ENCODE results near the gene LCE1B.

Gene LCE1B, protein sequence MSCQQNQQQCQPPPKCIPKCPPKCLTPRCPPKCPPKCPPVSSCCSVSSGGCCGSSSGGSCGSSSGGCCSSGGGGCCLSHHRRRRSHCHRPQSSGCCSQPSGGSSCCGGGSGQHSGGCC

GRCh38 chr1:152811671-152812070 lies at the start of gene LCE1B:
TSS of gene LCE1B (plus strand) at chr1:152811971. CDS start at chr1:152812447, 476 bp downstream.
- ATAC-seq (no peak), DNase-seq (no peak)

DNA sequence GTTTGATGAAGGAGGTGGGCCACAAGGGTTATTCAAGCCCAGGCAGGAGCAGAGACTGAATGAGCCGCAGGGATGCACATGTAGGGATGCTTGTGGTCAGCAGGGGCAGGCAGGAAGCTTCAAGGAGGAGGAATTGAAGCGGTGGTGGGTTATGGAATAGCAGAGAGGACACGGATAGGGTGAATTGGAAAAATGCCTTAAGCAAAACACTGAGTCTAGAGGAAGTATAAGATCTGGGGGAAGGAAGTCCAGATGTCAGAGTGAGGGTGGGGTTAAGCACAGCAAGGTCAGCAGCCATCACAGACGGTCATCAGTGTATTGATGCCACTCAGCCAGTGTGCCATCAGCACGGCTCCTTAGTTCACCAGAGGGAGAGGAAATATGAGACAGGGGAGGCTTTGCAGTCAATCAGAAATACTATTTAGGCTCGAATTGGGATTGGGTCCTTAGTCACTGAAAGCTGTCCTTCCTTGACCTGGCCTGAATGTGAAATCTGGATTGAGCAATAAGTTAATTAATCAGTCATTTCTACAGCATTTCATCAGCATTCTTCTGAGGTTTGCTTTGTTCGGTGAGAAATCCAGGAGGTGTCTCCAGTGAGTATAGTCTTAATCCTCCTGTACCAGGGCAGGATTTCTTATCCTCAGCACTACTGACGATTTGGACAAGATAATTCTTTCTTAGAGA lies 42.8 kb upstream of the LCE1B start:
- no peak for ATAC-seq
- no peak for DNase-seq

DNA sequence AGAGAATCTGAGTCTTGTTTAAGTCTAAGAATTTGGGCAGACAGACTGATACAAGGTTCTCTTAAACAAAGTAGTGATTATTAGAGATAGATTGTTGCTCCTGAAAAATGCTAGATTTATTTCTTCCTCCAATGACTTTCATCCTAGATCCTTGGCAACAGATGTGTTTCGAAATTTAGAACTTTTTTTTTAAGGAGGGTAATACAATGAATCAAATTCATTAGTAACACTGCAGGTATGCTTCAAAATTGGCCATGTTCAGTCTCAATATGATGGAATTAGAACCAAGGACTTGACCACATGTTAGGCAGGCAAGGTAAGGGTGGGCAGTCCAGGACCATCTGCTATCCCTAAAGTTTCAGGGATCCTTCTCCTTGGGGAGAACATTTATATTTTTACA lies 41.4 kb upstream of the LCE1B start:
- ATAC-seq (no peak), DNase-seq (no peak)

- DNase-seq (no peak), ATAC-seq (no peak)
Observed at GRCh38 chr1:152774875-152775274, 36.9 kb upstream of the LCE1B start, which contains the start of gene LCE1F. TSS of gene LCE1F (plus strand) at chr1:152775140. CDS start at chr1:152776372, 1,232 bp downstream.

GRCh38 chr1:152776361-152776760 lies 35.4 kb upstream of the LCE1B start:
- ATAC-seq: no peak
- DNase-seq: no peak

DNA sequence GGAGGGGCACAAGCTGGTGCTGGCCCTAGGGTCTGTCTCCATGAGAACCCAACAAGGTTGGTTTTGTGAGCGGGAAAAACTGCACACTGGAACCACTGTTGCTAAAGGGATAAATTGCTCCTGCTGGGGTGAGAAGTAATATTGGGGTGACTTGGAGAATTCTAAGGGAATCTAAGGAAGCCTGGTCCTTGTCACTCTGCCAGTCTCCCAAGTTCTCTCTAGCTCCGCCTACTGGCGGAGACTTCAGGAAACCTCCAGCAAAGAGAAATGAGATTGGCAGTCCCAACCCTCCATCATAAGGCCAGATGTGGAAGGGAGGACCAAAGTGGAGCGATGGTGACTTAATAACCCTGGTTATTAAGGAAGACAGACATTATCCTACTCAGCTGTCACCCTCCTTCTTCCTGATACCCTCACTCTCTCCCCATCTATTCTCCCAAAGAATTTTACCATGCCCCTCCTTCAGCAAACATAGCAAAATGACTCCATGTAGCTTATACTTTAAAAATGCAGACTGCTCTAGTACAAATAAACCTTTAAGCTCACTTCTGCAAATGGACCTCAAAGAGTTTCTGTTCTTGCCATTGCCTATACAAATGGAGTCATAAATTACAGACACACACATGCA lies 34.1 kb upstream of the LCE1B start:
- no peak for DNase-seq

DNA sequence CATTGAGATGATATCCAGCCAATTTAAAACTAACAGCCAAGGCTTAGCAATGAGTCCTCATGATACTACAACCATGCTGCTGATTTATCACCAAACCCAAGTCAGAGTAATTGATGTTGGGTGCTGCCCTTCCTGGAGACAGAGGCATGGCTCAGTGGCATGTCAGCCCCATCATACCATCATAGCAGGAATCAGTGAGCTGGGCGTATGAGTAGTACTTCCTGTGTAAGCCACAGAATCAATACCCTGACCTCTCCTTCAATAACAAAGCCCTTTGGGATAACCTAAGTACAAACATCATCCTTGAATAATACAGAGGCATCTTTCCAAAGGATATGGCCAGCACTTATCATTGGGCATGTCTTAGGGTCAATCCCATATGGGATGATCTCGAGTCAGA lies 28.7 kb upstream of the LCE1B start:
- no peak for DNase-seq
- no peak for ATAC-seq

More for the DNA sequence above, 34.1 kb upstream of the LCE1B start:
- ATAC-seq: no peak

DNA sequence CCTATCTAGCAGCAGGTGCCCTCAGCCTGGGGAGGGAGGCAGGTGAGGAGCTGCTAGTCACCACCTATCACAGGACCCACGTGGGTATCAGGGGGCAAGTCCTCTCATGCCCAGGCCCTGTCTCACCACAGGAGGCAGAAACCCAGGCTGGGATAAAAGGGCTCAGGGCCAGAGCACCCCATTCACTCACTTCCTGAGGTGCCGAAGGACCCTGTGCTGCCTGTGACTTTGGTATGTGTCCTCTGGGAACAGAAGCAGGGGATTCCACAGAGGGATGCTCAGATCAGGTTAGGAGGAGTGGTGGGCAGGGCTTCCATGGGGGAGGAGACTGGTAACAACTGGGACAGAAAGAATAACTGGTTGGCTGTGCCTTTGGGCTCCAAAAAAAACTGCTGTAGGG lies 25.7 kb upstream of the LCE1B start, which contains the start of gene LCE1E:
Gene LCE1E (plus strand): TSS at position 181 of the 400 bp plus-strand sequence. CDS start 1,043 bp downstream, outside the sequence.
- ATAC-seq (no peak), DNase-seq (no peak)

- no peak for DNase-seq
- ATAC-seq: no peak
Observed at GRCh38 chr1:152795686-152796085, 16.1 kb upstream of the LCE1B start.

GRCh38 chr1:152796421-152796820 lies 15.3 kb upstream of the LCE1B start, which contains the start of gene LCE1D:
TSS of gene LCE1D (plus strand) at chr1:152796721. CDS start at chr1:152797795, 1,074 bp downstream.
- DNase-seq (no peak), ATAC-seq (no peak)

- no peak for ATAC-seq
Observed at GRCh38 chr1:152801333-152801732, 10.4 kb upstream of the LCE1B start.

DNA sequence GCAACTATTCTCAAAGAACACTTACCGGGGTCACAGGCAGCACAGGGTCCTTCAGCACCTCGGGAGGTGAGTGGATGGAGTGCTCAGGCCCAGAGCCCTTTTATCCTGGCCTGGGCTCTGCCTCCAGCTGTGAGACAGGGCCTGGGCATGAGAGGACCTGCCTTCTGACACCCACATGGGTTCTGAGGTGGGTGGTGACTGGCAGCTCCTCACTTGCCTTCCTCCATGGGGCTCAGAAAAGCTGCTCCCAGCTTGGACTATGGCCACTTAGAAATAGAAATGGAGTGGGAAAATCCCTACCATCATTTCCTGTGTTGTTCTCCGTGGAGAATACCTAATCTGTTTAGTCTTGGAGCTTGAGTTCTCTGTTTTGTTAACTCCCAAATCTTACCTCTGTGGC lies 5.2 kb upstream of the LCE1B start, which contains the start of gene LCE1C:
Gene LCE1C (minus strand): TSS at position 76 of the 400 bp plus-strand sequence. CDS start 1,173 bp downstream, outside the sequence.
- ATAC-seq (no peak), DNase-seq (no peak)

More at GRCh38 chr1:152801333-152801732, 10.4 kb upstream of the LCE1B start:
- DNase-seq: no peak

DNA sequence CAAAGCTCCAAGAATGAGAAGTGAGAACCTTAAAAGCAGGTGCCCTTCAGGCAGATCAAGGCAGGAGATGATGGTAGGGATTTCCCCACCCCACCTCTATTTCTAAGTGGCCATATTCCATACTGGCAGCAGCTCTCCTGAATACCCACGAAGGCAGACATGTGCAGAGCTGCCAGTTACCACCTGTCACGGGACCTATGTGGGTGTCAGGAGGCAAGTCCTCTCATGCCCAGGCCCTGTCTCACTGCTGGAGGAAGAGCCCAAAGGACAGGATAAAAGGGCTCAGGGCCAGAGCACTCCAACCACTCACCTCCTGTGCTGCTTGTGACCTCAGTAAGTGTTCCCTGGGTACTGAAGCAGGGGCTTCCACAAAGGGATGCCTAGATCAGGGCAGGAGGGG lies 721 bp upstream of the LCE1B start:
- ATAC-seq (no peak), DNase-seq (no peak)

DNA sequence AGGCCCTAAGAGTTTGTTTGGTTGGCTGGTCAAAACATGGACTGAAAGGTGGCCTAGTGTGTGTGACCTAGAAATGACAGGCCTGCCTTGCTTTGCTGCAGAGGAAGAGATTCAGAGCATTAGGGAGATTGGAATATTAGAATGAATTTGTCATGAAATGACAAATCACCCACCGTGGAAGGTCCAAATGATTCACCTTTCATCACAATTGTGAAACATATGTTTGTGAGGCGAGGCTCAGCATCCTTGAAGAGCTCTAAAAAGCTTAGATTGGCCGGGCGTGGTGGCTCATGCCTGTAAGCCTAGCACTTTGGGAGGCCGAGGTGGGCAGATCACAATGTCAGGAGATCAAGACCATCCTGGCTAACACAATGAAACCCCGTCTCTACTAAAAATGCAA lies 5.5 kb downstream of the LCE1B start:
- DNase-seq (no peak), ATAC-seq (no peak)

DNA sequence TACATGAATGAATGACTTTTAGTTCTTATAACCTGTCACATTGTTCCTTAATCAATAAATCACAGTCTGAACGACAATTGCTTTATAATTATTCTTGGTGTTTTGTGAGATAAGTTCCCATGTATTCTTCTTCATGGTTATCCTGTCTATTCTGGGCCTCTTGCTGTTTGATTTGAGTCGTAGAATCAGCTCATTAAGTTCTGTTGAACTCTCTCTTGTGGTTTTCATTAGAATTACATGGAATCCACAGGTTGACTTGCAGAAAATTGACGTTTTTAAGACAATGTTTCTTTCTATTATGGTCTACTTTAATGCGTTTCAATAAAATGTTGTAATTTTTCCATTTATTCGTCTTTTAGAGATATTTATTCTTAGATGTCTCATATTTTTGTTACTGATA lies 11.5 kb downstream of the LCE1B start:
- DNase-seq: no peak
- no peak for ATAC-seq

GRCh38 chr1:152824964-152825363 lies 13.2 kb downstream of the LCE1B start:
- no peak for DNase-seq
- no peak for ATAC-seq

GRCh38 chr1:152827173-152827572 lies 15.4 kb downstream of the LCE1B start, which contains the start of gene LCE1A:
TSS of gene LCE1A (plus strand) at chr1:152827473. CDS start at chr1:152827473, 0 bp downstream.
- ATAC-seq: no peak
- DNase-seq: no peak

DNA sequence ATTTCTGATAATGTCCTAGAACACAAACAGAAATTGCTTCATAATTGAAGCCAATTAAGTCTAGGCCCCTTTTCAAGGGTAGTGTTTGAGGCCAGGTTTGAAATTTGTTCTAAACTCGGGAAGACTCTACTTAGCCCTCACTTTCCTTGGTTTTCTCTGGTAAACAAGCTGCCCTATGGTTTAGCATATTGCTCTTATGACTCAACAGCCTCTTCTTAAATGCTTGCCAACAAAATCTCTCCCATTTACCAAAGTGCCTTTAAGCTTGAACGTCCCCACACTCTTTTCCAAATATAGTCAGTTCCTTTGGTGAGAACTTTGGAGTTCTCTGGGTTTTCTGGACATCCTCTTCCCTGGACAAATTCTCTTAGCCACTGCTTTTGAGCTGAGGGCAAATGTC lies 25.1 kb downstream of the LCE1B start:
- no peak for DNase-seq
- no peak for ATAC-seq

GRCh38 chr1:152842556-152842955 lies 30.8 kb downstream of the LCE1B start, which contains the start of gene LCE6A:
TSS of gene LCE6A (plus strand) at chr1:152842856. CDS start at chr1:152843521, 665 bp downstream.
- DNase-seq (no peak), ATAC-seq (no peak)

DNA sequence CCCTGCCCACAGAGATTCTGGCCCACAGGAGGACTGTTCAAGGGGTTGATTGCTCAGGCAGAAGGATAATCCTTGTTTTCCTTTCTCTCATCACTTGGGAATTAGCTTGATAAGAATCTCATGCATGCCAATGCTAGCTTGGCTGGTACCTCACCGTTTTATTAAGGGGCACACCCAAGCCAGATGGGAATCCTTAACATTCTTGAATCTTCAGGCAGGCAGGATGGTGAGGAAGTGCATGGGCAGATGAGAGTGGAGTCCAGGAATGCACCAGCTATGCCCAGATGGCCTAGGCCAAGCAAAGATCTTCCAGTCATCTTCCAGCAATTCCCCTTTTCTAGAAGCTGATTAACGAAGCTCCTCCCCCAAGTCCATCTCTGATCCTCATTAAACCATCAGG lies 43.9 kb downstream of the LCE1B start:
- DNase-seq (no peak), ATAC-seq (no peak)

- no peak for ATAC-seq
- DNase-seq: no peak
Observed at GRCh38 chr1:152858062-152858461, 46.3 kb downstream of the LCE1B start.

GRCh38 chr1:152859696-152860095 lies 47.9 kb downstream of the LCE1B start, which contains the start of gene LCE7A:
TSS of gene LCE7A (plus strand) at chr1:152859996. CDS start at chr1:152860698, 702 bp downstream.
- ATAC-seq: no peak
- DNase-seq: no peak

GRCh38 chr1:152860129-152860528 lies 48.4 kb downstream of the LCE1B start:
- DNase-seq (no peak), ATAC-seq (no peak)

Measured in stimulated activated naive CD8-positive, alpha-beta T cell treated with anti-CD3 and anti-CD28 coated beads, Interleukin-15, Interleukin-2, amounts not matched to agents 100 U/mL and 50 U/mL, for 24 hours (primary cell).